Nephron progenitor cell (in vitro differentiated cells): ENCODE data around the gene KRTAP19-6.

ENCODE experiments used
- DNase-seq: peaks from one replicate; pipeline ENCODE4 v3.0.0; 2021
- H3K27ac Mint-ChIP-seq: 2 replicates; pipeline ENCODE4 v1.8.0; 2021; ENCODE audit warnings: mild to moderate bottlenecking, moderate library complexity, mixed read lengths
- H3K27me3 Mint-ChIP-seq: 2 replicates; pipeline ENCODE4 v1.8.0; 2021; ENCODE audit warnings: mild to moderate bottlenecking, low read depth, mixed read lengths; ENCODE audit not compliant: poor library complexity
- H3K36me3 Mint-ChIP-seq: 2 replicates; pipeline ENCODE4 v1.8.0; 2021; ENCODE audit warnings: low read depth, mixed read lengths
- H3K4me1 Mint-ChIP-seq: 2 replicates; pipeline ENCODE4 v1.8.0; 2021; ENCODE audit warnings: mixed read lengths
- H3K4me3 Mint-ChIP-seq: 2 replicates; pipeline ENCODE4 v1.8.0; 2021; ENCODE audit warnings: mild to moderate bottlenecking, moderate library complexity, mixed read lengths
- H3K9me3 Mint-ChIP-seq: 2 replicates; pipeline ENCODE4 v1.8.0; 2021; ENCODE audit warnings: mild to moderate bottlenecking, moderate library complexity, mixed read lengths
- TF ChIP-seq, protein P1 (sequence below): fragments of 200-600 bp; sonication (generic); IDR thresholded peaks from 2 replicates; pipeline ENCODE4 v1.5.0; 2021; ENCODE audit warnings: antibody characterized with exemption

KRTAP19-6 gene

DNA sequence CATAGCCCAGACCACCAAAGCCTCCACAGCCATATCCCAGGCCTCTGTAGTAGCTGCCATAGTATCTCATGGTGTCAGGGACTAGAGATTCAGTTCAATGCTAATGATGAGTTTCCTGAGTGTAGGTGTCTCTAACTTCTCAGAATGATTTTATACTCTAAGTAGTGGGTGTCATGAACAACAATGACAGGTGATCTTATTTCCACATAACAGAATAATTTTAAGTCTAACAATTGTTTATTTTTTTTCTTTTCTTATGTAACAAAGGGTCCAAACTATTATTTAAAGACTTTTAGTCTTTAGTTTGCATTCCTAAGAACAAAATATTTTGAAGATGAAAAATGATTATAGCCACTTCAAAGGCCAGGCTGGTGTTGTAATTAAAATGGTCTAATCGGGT lies at the start of gene KRTAP19-6:
TSS of gene KRTAP19-6 (minus strand) at position 101 of the 400 bp plus-strand sequence. CDS start at position 70, 31 bp downstream.
- no peak within 1 kb of the TSS for H3K27ac Mint-ChIP-seq
- TF ChIP-seq, protein P1, sequence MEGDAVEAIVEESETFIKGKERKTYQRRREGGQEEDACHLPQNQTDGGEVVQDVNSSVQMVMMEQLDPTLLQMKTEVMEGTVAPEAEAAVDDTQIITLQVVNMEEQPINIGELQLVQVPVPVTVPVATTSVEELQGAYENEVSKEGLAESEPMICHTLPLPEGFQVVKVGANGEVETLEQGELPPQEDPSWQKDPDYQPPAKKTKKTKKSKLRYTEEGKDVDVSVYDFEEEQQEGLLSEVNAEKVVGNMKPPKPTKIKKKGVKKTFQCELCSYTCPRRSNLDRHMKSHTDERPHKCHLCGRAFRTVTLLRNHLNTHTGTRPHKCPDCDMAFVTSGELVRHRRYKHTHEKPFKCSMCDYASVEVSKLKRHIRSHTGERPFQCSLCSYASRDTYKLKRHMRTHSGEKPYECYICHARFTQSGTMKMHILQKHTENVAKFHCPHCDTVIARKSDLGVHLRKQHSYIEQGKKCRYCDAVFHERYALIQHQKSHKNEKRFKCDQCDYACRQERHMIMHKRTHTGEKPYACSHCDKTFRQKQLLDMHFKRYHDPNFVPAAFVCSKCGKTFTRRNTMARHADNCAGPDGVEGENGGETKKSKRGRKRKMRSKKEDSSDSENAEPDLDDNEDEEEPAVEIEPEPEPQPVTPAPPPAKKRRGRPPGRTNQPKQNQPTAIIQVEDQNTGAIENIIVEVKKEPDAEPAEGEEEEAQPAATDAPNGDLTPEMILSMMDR: no peak
- peaks cover 11% of the 10 kb centered on the region for H3K9me3 Mint-ChIP-seq
- H3K4me1 Mint-ChIP-seq: no peaks in the 10 kb centered on the region
- no peaks in the 10 kb centered on the region for H3K27me3 Mint-ChIP-seq
- no peak within 1 kb of the TSS for H3K4me3 Mint-ChIP-seq
- no peaks in the 10 kb centered on the region for H3K36me3 Mint-ChIP-seq
- no peak for DNase-seq

DNA sequence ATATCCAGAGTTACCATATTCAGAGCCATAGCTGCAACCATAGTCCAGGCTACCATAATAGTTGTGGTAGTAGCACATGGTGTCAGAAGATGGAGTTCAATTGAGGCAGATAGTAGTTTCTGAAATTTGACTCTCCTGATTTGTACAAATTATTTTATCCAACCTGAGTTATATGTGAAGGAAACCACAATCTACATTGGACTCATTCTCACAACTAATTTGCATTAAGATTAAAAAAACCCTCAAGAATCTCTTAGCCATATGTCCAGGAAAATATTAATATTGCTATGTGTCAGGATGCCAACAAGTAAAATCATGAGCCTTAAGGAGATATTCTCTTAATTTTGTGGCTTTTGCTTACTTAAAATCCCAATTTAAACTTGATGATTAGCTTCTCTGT lies 48.6 kb upstream of the KRTAP19-6 start, which contains the start of gene KRTAP22-2:
TSS of gene KRTAP22-2 (minus strand) at position 101 of the 400 bp plus-strand sequence.
- TF ChIP-seq, protein P1: no peak
- Mint-ChIP-seq H3K27ac (no peak within 1 kb of the TSS), H3K4me1 (no peaks in the 10 kb centered on the region), H3K4me3 (no peak within 1 kb of the TSS), H3K27me3 (peaks cover 3% of the 10 kb centered on the region), H3K36me3 (no peaks in the 10 kb centered on the region), H3K9me3 (no peaks in the 10 kb centered on the region)
- no peak for DNase-seq

GRCh38 chr21:30582870-30583269 lies 41.2 kb upstream of the KRTAP19-6 start:
- H3K27ac Mint-ChIP-seq: no peak overlapping the region
- TF ChIP-seq, protein P1: no peak
- H3K4me1 Mint-ChIP-seq: no peaks in the 10 kb centered on the region
- no peak overlapping the region for H3K4me3 Mint-ChIP-seq
- H3K36me3 Mint-ChIP-seq: no peaks in the 10 kb centered on the region
- H3K27me3 Mint-ChIP-seq: no peaks in the 10 kb centered on the region
- DNase-seq: no peak
- H3K9me3 Mint-ChIP-seq: peaks cover 7% of the 10 kb centered on the region

GRCh38 chr21:30580132-30580531 lies 38.5 kb upstream of the KRTAP19-6 start:
- no peaks in the 10 kb centered on the region for H3K27me3 Mint-ChIP-seq
- peaks cover 7% of the 10 kb centered on the region for H3K9me3 Mint-ChIP-seq
- no peak overlapping the region for H3K27ac Mint-ChIP-seq
- H3K4me1 Mint-ChIP-seq: no peaks in the 10 kb centered on the region
- H3K36me3 Mint-ChIP-seq: no peaks in the 10 kb centered on the region
- DNase-seq: no peak
- TF ChIP-seq, protein P1: no peak
- no peak overlapping the region for H3K4me3 Mint-ChIP-seq

DNA sequence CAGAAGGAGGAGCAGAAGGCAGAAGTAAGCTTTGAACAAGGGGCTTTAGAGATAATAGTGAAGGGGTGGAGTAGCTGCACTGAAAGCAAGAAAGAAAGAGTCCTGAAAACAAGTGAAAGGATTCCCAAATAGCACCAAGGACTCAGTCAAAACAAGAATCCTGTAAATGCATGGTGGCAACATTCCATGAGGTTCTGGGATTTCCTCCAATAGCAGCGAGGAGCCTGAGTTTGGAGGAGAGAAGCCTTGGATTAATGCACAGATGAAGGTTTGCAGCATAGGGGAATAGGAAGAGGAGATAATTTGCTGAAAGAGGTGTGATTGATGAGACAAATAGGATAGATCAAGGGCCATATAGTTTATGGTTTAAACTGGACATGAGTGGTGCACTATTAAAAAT lies 37.7 kb upstream of the KRTAP19-6 start:
- TF ChIP-seq, protein P1: no peak
- no peak for DNase-seq
- no peaks in the 10 kb centered on the region for H3K36me3 Mint-ChIP-seq
- H3K27me3 Mint-ChIP-seq: no peaks in the 10 kb centered on the region
- H3K4me1 Mint-ChIP-seq: no peaks in the 10 kb centered on the region
- peaks cover 4% of the 10 kb centered on the region for H3K9me3 Mint-ChIP-seq
- no peak overlapping the region for H3K4me3 Mint-ChIP-seq
- H3K27ac Mint-ChIP-seq: no peak overlapping the region

- Mint-ChIP-seq H3K27me3 (no peaks in the 10 kb centered on the region), H3K9me3 (no peaks in the 10 kb centered on the region), H3K4me3 (no peak overlapping the region), H3K4me1 (no peaks in the 10 kb centered on the region), H3K27ac (no peak overlapping the region), H3K36me3 (no peaks in the 10 kb centered on the region)
- no peak for DNase-seq
- TF ChIP-seq, protein P1: no peak
Observed at GRCh38 chr21:30577766-30578165, 36.1 kb upstream of the KRTAP19-6 start.
